Measurements from ENCODE around the gene VASN.

Gene VASN

GRCh38 chr16:4373356-4373908, 1.8 kb downstream of the VASN start:
- DNase-seq: no peak

DNA sequence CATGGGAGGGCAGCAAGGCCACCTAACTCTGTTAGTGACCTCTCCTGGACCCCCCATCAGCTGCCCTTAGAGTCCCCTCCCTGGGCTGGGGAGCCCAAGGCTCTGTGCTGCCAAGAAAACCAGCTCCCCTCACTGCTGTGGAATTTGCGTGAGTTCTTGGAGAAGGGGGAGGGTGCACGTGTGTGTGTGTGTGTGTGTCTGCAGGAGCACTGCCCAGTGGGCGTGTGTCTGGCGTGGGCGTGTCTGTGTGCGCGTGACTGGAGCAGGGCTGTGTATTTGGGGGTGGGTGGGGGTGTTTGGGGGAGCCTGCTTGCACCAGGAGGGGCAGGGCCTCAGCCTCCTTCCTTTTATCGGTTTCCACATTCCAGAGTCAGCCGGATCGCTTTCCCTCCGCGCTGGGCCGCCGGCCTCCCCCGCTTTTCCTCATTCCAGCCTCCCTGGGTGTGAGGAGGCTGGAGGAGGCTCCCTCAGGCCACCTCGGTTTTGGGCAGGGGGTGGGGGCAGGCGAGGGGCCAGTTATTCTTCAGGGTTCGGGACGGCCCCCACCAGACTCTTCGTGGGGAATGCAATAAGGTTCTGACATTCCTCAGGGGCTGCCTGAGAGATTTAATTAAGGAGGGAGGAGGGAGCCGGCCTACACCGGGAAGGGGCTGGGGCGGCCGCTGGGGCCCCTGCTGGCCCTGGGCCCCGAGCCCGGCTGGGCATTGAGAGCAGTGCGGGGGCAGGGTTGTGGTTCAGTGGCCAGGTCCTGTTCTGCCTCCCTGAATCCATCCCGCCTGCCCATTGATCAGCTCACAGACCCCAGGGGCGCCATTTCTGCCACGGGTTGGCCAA, 2.5 kb downstream of the VASN start:
- DNase-seq: no peak

DNA sequence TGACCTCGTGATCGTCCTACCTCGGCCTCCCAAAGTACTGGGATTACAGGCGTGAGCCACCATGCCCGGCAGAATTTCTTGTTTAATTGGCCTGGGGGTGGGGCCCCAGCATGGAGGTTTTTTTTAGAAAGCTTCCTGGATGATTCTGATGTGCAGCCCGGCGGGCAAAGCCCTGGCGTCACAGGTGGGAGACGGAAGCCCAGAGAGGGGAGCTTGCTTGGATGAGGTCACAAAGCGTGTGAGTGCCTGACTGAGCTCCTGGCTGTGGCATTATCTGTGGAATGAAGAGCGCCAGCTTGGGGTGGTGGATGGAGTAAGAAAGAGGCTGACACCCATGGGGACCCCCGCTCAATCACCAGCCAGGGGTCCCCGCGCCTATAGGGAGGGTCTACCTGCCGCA, 4.1 kb downstream of the VASN start:
- no peak for DNase-seq

DNA sequence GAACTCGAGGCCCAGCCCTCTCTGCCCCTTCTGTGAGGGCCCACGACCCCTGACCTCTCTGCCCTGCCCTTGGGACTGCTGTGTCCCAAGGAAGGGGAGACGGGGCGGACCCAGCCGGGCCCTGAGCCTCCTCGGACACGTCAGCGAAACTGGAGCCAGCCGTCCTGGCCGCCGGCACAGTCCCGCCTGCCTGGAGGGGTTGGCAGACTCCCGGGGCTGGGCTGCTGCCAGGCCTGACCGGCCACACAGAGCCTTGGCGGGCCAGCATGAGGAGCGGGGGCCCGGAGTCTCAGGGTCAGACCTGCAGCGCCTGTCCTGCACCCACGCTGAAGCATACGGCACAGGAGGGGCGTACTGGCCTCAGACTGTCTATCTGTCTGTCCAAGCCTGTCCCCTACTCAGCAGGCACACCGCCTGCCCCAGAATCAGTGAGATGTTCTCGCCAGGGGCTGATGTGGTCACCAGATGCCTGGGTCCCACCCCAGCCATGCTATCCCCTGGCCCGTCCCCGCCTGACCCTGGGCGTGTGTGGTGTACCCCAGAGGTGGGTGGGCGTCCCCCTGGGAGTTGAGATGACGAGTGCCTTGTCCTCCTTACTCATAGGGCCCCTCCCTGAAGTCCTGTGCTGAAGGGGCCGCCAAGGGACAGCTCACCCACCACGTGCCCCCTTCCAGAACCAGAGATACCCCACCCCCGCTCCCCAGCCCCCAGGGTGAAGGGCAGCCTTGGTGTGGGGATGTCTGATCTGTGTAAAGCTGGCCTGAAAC, 4.7 kb downstream of the VASN start:
- no peak for DNase-seq

- no peak for DNase-seq
Observed at GRCh38 chr16:4376893-4377572, 5.4 kb downstream of the VASN start.

DNA sequence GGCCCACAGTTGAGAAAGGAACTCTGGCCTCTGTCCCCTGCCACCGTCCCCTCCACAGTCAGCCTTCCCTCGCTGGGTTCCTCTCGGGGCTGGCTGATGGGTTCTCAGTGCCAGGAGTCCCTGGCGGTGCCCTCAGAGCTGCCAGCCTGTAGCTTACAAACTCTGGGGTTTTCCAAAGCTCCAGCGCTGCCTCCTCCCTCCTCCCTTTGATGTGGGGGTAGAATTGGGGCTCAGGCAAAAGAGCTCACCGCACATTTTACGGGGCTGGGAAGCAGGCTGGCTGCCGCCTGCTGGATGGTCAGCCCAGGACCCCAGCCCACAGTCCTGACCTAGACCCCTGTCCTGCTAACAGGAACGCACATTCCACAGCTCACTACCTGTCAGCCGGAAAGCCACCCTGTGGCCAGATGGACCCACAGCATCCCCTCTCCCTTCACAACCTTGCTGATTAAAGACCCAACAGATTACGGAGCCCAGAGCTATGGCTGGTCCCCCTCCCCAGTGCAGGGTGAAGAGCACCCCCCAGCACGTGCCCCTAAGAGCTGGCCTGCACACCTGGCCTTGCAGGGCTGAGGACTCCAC, 6.0 kb downstream of the VASN start:
- DNase-seq: no peak

DNA sequence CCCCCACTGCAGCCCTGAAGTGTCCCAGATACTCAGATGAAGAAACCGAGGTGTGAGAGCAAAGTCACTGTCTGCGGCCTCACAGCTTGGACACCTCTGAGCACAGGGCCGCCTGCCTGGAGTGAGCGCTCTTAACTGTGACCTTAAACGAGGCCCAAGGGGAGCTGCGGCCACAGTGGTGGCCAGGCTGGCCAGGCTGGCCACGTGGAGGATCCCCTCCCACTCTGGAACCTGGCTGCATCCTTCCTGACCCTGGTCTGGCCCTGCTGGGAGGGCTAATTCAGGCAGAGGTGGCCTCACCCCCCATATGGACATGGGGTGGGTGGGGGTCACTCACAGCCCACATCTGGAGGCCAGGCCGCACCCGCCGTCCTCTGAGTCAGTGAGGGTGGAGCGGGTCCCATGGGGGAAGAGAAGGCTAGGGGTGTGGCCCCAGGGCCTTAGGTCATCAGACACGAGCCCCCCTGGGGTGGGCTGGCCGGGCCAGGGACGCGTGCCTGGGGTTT, 6.6 kb downstream of the VASN start:
- DNase-seq: no peak

DNA sequence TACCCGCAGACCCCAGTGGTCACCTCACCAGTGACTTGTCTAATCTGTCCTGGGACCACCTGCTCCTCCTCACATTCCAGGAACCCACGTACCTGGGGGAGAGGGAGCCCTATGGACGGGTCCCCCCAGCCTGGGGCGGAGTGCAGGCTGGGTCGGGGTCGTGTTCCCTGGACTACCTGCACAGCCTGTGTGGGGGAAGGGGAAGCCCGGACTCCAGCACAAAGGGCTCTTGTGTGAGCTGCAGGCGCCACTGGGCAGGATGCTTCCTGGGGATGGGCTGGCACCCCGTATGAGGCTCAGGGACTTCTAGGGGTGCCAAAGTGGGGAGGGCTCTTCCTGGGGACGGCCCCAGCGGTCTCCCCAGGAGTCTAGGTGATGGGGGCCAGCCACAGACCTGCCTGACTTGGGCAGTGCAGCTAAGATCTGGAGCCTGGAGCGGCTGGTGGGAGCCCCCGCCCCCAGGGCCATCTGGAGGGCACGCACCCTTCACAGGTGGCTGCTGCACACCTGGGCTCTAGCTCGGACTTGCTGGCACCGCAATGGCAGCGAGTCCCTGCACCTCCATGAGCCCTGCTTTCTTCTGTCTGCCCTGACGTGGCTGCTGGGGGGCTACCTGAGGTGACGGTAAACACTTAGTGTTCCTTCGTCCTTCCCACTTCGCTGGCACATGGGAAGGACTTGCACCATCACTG, 7.5 kb downstream of the VASN start:
- no peak for DNase-seq

DNA sequence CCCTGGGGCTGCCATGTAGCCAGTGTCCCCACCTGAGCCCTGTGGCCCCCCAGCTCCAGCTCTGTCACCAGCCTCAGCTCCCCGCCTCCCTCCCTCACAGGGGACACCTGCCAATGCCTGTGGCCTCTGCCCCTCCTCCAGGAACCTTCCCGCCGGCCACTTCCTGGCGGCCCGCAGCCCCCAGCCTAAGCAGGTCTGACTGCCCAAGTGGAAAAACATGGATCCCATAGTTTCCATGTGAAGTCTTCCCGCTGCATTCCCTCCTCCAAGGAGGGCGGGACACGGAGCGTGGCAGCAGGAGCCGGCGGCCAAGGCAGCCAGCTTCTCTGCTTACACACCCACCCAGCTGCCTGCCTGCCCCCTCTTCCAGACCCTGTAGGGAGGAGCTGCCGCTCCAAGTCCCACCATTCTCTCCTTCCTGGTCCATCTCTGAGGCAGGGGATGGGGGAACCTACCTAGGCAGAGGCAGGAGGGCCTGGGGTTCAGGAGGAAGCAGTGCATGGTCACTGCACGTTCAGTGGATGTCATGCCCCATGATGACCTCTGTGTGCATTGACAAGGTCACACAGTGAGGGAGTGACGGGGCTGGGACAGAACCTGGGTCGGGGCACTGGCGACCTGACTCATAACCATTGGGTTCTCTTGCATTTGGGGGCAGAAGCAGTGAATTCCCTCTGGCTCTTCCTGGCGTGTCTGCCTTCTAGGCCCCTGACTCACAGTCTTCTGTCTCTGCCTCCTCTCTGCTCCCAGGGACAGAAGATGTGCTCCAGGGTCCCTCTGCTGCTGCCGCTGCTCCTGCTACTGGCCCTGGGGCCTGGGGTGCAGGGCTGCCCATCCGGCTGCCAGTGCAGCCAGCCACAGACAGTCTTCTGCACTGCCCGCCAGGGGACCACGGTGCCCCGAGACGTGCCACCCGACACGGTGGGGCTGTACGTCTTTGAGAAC, 8.7 kb downstream of the VASN start:
- no peak for DNase-seq

- no peak for DNase-seq
Observed at GRCh38 chr16:4381072-4381934, 9.7 kb downstream of the VASN start.

DNA sequence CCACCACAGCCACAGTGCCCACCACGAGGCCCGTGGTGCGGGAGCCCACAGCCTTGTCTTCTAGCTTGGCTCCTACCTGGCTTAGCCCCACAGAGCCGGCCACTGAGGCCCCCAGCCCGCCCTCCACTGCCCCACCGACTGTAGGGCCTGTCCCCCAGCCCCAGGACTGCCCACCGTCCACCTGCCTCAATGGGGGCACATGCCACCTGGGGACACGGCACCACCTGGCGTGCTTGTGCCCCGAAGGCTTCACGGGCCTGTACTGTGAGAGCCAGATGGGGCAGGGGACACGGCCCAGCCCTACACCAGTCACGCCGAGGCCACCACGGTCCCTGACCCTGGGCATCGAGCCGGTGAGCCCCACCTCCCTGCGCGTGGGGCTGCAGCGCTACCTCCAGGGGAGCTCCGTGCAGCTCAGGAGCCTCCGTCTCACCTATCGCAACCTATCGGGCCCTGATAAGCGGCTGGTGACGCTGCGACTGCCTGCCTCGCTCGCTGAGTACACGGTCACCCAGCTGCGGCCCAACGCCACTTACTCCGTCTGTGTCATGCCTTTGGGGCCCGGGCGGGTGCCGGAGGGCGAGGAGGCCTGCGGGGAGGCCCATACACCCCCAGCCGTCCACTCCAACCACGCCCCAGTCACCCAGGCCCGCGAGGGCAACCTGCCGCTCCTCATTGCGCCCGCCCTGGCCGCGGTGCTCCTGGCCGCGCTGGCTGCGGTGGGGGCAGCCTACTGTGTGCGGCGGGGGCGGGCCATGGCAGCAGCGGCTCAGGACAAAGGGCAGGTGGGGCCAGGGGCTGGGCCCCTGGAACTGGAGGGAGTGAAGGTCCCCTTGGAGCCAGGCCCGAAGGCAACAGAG, 10.5 kb downstream of the VASN start:
- DNase-seq: no peak

DNA sequence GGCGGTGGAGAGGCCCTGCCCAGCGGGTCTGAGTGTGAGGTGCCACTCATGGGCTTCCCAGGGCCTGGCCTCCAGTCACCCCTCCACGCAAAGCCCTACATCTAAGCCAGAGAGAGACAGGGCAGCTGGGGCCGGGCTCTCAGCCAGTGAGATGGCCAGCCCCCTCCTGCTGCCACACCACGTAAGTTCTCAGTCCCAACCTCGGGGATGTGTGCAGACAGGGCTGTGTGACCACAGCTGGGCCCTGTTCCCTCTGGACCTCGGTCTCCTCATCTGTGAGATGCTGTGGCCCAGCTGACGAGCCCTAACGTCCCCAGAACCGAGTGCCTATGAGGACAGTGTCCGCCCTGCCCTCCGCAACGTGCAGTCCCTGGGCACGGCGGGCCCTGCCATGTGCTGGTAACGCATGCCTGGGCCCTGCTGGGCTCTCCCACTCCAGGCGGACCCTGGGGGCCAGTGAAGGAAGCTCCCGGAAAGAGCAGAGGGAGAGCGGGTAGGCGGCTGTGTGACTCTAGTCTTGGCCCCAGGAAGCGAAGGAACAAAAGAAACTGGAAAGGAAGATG, 11.2 kb downstream of the VASN start:
- no peak for DNase-seq

DNA sequence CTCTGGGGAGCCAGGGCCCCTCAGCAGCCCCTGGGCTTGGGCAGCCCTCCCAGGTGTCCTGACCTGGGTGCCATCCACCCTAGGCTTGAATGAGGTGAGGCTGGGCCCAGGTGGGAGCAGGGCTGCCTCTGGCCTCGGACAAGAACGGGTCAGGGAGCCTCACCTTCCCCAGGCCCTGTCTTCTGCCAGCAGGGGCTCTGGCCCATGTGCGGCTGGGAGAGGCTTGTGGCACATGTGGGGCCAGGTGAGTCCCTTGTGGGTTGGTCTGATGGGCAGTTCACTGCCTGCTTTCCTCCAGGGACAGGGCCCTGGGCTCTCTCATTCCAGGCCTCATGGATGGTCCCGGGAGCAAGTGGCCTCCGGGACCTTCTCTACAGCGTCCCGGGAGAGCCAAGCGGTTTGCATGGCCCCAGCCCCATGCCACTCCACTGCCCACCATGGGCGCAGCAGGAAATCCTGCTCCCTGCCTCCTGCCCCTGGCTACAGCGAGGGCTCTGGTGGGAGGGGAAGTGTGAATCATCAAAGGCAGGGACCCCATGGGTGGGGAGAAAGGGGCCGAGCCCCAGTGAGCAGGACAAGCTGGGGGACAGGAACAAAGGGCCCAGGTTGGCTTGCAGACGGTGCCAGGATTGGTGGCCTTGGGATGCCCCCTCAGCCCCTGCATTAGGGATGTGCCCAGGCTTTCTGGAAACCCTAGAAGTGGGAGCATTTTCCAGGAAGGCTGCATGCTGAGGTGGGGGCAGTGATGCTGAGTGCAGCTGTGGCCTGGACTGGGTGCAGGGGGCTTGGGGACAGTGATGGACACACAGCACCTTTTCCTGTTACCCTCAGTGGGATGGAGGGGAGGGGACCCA, 12.2 kb downstream of the VASN start:
- DNase-seq: no peak

GRCh38 chr16:4384509-4384942, 12.9 kb downstream of the VASN start:
- DNase-seq: no peak

DNA sequence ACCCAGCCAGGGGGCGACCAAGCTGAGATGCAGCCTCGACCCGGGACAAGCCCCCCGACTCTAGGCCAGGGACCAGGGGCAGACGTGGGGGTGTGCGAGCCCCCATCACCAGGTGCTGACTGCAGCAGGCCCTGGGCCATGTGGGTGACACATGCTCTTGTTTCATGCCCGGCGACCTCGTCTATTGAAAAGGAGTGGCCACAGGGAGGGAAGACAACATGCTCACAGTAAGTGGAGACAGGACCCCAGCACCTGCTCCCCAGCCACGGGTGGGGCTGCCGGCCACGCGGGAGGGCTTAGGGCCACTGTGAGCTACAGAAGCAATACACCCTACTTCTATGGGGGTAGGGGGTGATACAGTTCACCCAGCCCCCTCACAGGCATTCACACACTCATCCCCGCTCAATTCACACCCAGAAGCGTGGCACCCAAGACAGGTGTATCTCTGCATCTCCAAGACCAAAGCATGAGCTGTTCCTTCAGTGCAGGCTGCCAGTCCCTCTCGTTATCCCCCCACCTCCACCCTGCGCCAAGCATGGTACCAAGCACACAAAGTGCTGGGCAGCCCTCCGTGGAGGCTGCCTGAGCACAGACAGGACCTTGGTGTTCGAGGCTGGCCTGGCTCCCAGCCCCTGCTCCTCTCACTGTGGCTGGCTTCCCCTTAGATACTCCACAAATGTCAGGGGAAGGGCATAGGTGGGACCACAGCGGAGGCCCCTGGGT, 13.6 kb downstream of the VASN start:
- DNase-seq: no peak

- no peak for DNase-seq
Observed at GRCh38 chr16:4385789-4386450, 14.3 kb downstream of the VASN start.

Data from NCI-H2029 treated with DMSO at 0.1 percent for 48 hours (cell line).